Measurements from ENCODE around the gene OPA3.

- TF ChIP-seq POLR2A (IDR thresholded peaks at IDR 0.05) (no peak), CTCF (IDR thresholded peaks at IDR 0.05) (no peak)
Observed at GRCh38 chr19:45509692-45510015, 74.9 kb downstream of the OPA3 start.

All from ovary (tissue), 3 donors.